ENCODE measurements around the gene MED12. TPM values are rescaled to one million over a fixed set of nuclear protein-coding genes. Genes with fewer than 3 reads are reported as not detected.

The MED12 gene
- total and polyA plus RNA-seq, 2 donors (not counting 1 experiment from before 2014, with no cell fraction given): 34.1 to 123 TPM

DNA sequence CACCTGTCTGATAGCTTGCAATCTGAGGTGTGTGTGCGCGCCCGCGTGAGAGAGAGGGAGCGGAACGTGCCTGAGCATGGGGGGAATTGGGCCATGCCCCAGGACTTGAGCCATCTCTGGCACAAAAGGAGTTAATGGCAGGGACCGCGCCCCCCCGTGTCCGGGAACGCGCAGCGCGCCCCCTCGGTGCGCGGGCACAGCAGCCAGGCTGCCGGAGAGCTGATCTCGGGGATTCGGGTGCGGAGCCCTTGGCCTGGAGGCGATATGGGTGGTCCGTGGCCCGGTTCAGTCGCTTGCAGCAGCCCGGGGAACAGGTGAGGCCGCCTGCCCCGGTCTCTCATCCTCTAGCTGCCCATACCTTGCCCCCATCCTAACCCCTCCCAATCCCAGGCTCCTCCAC is 26.3 kb downstream of the MED12 start, which contains the start of gene NLGN3:
NLGN3 (plus strand) TSS at position 191 of the 400 bp plus-strand sequence. CDS start 2,909 bp downstream, outside the sequence.
- TF ChIP-seq EZH2 (IDR thresholded peaks at IDR 0.05; ENCODE audit: borderline replicate concordance, insufficient read depth, low read depth, low read length, poor library complexity, severe bottlenecking): no peak
- TF ChIP-seq CTCF (IDR thresholded peaks at IDR 0.05): no peak
- H3K4me2 ChIP-seq (replicated peaks; ENCODE audit: low read depth, low read length, poor library complexity, severe bottlenecking): peak within 1 kb of the TSS; percentile 51
- H3K79me2 ChIP-seq (ENCODE audit: control insufficient read depth, insufficient read depth, low read length): no peaks in the 10 kb centered on the region
- Mint-ChIP-seq H3K4me1 (peaks cover 17% of the 10 kb centered on the region), H3K27ac (peak within 1 kb of the TSS; percentile 50), H3K27me3 (no peaks in the 10 kb centered on the region), H3K9me3 (ENCODE audit: insufficient read depth) (no peaks in the 10 kb centered on the region), H3K4me3 (peak within 1 kb of the TSS; percentile 47)
- H3K27me3 ChIP-seq (replicated peaks in 1 of 4; ENCODE audit: control extremely low read depth in 1 of 4, control insufficient read depth in 3 of 4, insufficient read depth in 4 of 4, low read length in 3 of 4): no peaks in the 10 kb centered on the region
- no peaks in the 10 kb centered on the region for H3K9me3 ChIP-seq (ENCODE audit: control extremely low read depth in 1 of 3, control insufficient read depth in 2 of 3, insufficient read depth in 1 of 3, low read length in 2 of 3)
- WGBS (ENCODE audit: insufficient coverage): 68% methylated on average over 16 of the region's 28 CpGs
- no peak within 1 kb of the TSS for H3K27ac ChIP-seq (ENCODE audit: low read length in 2 of 2)
- POLR2A ChIA-PET: interaction anchor here (0.5 to 0.6 kb wide), 2 partner anchors 33 to 109 kb away, joined by 3 to 9 read pairs; partner anchors contain the start of gene ZMYM3
- CTCF ChIA-PET: no interaction called here
- H3K9ac ChIP-seq (ENCODE audit: low read length): no peak within 1 kb of the TSS
- ATAC-seq (ENCODE audit: low read depth) (no peak), DNase-seq (no peak)
- peak within 1 kb of the TSS in 2 of 5 experiments; percentile 19 to 26 for H3K4me3 ChIP-seq (ENCODE audit: control extremely low read depth in 1 of 5, extremely low read depth in 1 of 5, insufficient read depth in 1 of 5, low read depth in 2 of 5, low read length in 4 of 5)
- H4K20me1 ChIP-seq (ENCODE audit: control insufficient read depth, insufficient read depth, low read length, poor library complexity, severe bottlenecking): no peaks in the 10 kb centered on the region
- H2AFZ ChIP-seq (ENCODE audit: insufficient read depth, low read depth, low read length, poor library complexity, severe bottlenecking): no peak within 1 kb of the TSS
- H3K4me1 ChIP-seq (ENCODE audit: control insufficient read depth in 2 of 2, insufficient read depth in 2 of 2, low read length in 2 of 2): peaks cover 8 to 11% of the 10 kb centered on the region in 2 donors
- H3K36me3 ChIP-seq (replicated peaks in 1 of 2; ENCODE audit: control extremely low read depth in 1 of 2, control insufficient read depth in 1 of 2, extremely low read depth in 1 of 2, insufficient read depth in 2 of 2, low read length in 1 of 2): peaks cover 0 to 7% of the 10 kb centered on the region in 2 experiments
- intact Hi-C loops (cut with micrococcal nuclease): no loop called here

DNA sequence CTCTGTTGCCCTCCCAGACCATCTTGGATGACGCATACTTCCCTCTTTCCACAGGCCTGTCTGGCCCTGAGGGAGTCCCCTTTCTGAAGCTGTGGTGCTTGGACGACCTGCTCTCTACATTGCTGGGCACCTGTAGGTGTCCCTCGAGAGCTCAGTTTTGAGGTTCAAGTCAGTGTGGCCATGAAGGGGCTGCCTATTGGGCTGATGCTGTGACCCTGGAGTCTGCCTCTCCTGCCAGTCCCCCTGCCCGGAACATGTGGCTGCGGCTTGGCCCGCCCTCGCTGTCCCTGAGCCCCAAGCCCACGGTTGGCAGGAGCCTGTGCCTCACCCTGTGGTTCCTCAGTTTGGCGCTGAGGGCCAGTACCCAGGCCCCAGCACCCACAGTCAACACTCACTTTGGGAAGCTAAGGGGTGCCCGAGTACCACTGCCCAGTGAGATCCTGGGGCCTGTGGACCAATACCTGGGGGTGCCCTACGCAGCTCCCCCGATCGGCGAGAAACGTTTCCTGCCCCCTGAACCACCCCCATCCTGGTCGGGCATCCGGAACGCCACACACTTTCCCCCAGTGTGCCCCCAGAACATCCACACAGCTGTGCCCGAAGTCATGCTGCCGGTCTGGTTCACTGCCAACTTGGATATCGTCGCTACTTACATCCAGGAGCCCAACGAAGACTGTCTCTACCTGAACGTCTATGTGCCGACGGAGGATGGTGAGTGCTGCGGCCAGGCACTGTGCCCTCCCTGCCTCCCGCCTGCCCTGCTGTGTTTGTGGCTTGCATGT is 29.3 kb downstream of the MED12 start:
- H3K27ac ChIP-seq (ENCODE audit: low read length in 2 of 2): no peak overlapping the region
- no peaks in the 10 kb centered on the region for H3K9me3 ChIP-seq (ENCODE audit: control extremely low read depth in 1 of 3, control insufficient read depth in 2 of 3, insufficient read depth in 1 of 3, low read length in 2 of 3)
- H4K20me1 ChIP-seq (ENCODE audit: control insufficient read depth, insufficient read depth, low read length, poor library complexity, severe bottlenecking): no peaks in the 10 kb centered on the region
- no peak for DNase-seq
- H3K4me1 Mint-ChIP-seq: peaks cover 17% of the 10 kb centered on the region
- H3K4me1 ChIP-seq (ENCODE audit: control insufficient read depth in 2 of 2, insufficient read depth in 2 of 2, low read length in 2 of 2): peaks cover 8 to 11% of the 10 kb centered on the region in 2 donors
- intact Hi-C loops (cut with micrococcal nuclease): no loop called here
- POLR2A ChIA-PET: interaction anchor here (1.0 kb wide), 1 partner anchor 29 kb away, joined by 5 read pairs; the partner anchor contains the start of gene MED12
- no peak for ATAC-seq (ENCODE audit: low read depth)
- TF ChIP-seq EZH2 (IDR thresholded peaks at IDR 0.05; ENCODE audit: borderline replicate concordance, insufficient read depth, low read depth, low read length, poor library complexity, severe bottlenecking) (no peak), CTCF (IDR thresholded peaks at IDR 0.05) (no peak)
- whole genome bisulfite sequencing (ENCODE audit: insufficient coverage): 83% methylated on average over 15 of the region's 28 CpGs
- H3K27me3 ChIP-seq (replicated peaks in 1 of 4; ENCODE audit: control extremely low read depth in 1 of 4, control insufficient read depth in 3 of 4, insufficient read depth in 4 of 4, low read length in 3 of 4): no peaks in the 10 kb centered on the region
- no peak overlapping the region for H3K4me2 ChIP-seq (replicated peaks; ENCODE audit: low read depth, low read length, poor library complexity, severe bottlenecking)
- H3K36me3 ChIP-seq (replicated peaks in 1 of 2; ENCODE audit: control extremely low read depth in 1 of 2, control insufficient read depth in 1 of 2, extremely low read depth in 1 of 2, insufficient read depth in 2 of 2, low read length in 1 of 2): peaks cover 0 to 4% of the 10 kb centered on the region in 2 experiments
- no peak overlapping the region for H3K9ac ChIP-seq (ENCODE audit: low read length)
- H3K4me3 ChIP-seq (ENCODE audit: control extremely low read depth in 1 of 5, extremely low read depth in 1 of 5, insufficient read depth in 1 of 5, low read depth in 2 of 5, low read length in 4 of 5): no peak overlapping the region
- H3K79me2 ChIP-seq (ENCODE audit: control insufficient read depth, insufficient read depth, low read length): no peaks in the 10 kb centered on the region
- H3K27ac Mint-ChIP-seq: no peak overlapping the region
- CTCF ChIA-PET: no interaction called here
- H3K4me3 Mint-ChIP-seq: no peak overlapping the region
- H3K9me3 Mint-ChIP-seq (ENCODE audit: insufficient read depth): no peaks in the 10 kb centered on the region
- H2AFZ ChIP-seq (ENCODE audit: insufficient read depth, low read depth, low read length, poor library complexity, severe bottlenecking): no peak overlapping the region
- no peaks in the 10 kb centered on the region for H3K27me3 Mint-ChIP-seq

Measured in B cell (primary cell).